Activated T-helper 1 cell treated with anti-CD3 and anti-CD28 coated beads, Interleukin-12 subunit alpha, Interleukin-12 subunit beta, Interleukin-2, Interleukin-4 antibody, amounts not matched to agents 30 ng/mL and 10 ng/mL and 1 ng/mL, durations not matched to agents 14 hours and 24 hours and 36 hours (primary cell): Measurements from ENCODE around the gene PGBD1. TPM values are rescaled to one million over a fixed set of nuclear protein-coding genes. Genes with fewer than 3 reads are reported as not detected.
A peak's percentile ranks its signal among the peaks of the same experiment; 100 is the strongest.

ENCODE experiments used
- DNase-seq: peaks from one replicate; pipeline ENCODE4 v3.0.0; 2021; ENCODE audit warnings: low spot score
- H3K27ac Mint-ChIP-seq: one replicate; pipeline ENCODE4 v1.8.0; 2021; ENCODE audit warnings: mild to moderate bottlenecking, mixed read lengths
- H3K27me3 Mint-ChIP-seq: one replicate; pipeline ENCODE4 v1.8.0; 2022; ENCODE audit warnings: mild to moderate bottlenecking, moderate library complexity, mixed read lengths; ENCODE audit not compliant: insufficient read depth
- H3K36me3 Mint-ChIP-seq: one replicate; pipeline ENCODE4 v1.8.0; 2021; ENCODE audit warnings: low read depth, mixed read lengths
- H3K4me1 Mint-ChIP-seq: one replicate; pipeline ENCODE4 v1.8.0; 2021; ENCODE audit warnings: low read depth, mixed read lengths
- H3K4me3 Mint-ChIP-seq: one replicate; pipeline ENCODE4 v1.8.0; 2021; ENCODE audit warnings: mild to moderate bottlenecking, moderate library complexity, mixed read lengths
- H3K9me3 Mint-ChIP-seq: one replicate; pipeline ENCODE4 v1.8.0; 2021; ENCODE audit warnings: mixed read lengths
- intact Hi-C: fragments of 100-400 bp; cut with micrococcal nuclease; formaldehyde crosslinking; loops from one replicate; pipeline ENCODE4 v1.15.1; 2024
- total RNA-seq: library from RNA; stranded (reverse); gene quantifications from 2 replicates; pipeline ENCODE4 v1.2.3, GENCODE V29; 2022

The PGBD1 gene
- total RNA-seq, 1 donor from 2014 or later: 1.7 TPM

DNA sequence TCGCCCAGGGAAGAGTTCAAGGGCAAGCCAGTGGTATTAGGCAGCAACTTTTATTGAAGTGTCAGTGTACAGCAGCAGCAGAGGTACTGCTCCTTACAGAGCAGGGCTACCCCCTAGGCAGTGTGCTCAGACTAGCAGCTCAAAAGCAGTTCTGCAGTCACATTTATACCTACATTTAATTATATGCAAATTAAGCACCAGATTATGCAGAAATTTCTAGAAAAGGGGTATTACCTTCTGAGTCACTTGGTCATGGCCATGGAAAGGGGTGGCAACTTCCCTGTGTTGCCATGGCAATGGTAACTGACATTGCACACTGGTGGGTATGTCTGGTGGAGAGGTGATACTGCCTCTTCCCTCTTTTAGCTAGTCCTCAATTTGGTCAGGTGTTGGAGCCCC lies 27.3 kb upstream of the PGBD1 start:
- Mint-ChIP-seq H3K27me3 (peaks cover 3% of the 10 kb centered on the region), H3K4me3 (no peak overlapping the region), H3K27ac (no peak overlapping the region), H3K9me3 (peaks cover 10% of the 10 kb centered on the region), H3K4me1 (peaks cover 31% of the 10 kb centered on the region), H3K36me3 (peaks cover 11% of the 10 kb centered on the region)
- intact Hi-C loops: loop anchor here (5.0 kb wide), 1 partner anchor 37 kb away; no protein-coding TSS in a partner anchor
- no peak for DNase-seq

DNA sequence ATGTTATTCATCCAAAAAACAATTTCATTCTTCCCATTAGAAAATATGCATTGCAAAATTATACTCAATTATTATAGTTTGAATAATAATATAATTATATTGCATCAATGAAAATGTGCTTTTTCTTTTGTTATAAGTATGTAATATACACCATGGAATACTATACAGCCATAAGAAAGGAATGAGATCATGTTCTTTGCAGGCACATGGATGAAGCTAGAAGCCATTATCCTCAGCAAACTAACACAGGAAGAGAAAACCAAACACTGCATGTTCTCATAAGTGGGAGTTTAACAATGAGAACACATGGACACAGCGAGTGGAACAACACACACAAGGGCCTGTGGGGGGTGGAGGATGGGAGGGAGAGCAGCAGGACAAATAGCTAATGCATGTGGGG lies 24.3 kb upstream of the PGBD1 start:
- Mint-ChIP-seq H3K27me3 (peaks cover 10% of the 10 kb centered on the region), H3K36me3 (peaks cover 8% of the 10 kb centered on the region), H3K4me3 (no peak overlapping the region), H3K4me1 (peaks cover 15% of the 10 kb centered on the region), H3K9me3 (peaks cover 10% of the 10 kb centered on the region), H3K27ac (no peak overlapping the region)
- intact Hi-C loops: no loop called here
- DNase-seq: no peak

DNA sequence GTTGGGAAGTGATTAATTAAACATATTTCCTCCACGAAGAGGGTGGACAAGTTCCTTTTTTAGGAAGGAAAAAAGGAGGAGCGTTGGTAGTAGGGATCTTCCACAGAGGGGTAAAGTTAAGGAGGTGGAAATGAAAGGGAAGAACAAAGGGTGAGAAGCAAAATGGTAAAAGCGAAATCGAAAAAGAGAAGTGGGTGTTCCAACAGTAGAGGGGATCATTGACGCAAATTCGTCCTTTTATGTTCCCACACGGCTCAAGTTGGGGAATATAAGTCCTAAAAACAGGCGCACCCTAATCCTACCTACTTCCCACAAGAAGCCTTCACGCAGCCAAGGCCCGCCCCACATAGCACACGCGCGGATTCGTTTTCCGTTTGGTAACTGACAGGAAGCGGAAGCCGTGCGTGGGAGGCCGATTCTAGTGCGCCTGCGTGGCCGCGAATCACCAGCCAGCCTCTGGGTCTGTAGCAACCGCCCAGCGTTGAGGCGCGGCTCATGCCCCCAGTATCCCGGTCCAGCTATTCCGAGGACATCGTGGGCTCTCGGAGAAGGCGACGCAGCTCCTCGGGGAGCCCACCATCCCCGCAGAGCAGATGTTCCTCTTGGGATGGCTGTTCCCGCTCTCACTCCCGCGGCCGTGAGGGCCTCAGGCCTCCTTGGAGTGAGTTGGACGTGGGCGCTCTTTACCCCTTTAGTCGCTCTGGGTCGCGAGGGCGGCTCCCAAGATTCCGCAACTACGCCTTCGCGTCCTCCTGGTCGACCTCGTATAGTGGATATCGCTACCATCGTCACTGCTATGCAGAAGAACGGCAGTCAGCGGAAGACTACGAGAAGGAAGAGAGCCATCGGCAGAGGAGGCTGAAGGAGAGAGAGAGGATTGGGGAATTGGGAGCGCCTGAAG lies 22.2 kb upstream of the PGBD1 start, which contains the start of gene NKAPL:
Gene NKAPL, plus strand, starts transcription at position 421 of the 901 bp plus-strand sequence. Its CDS starts 75 bp downstream, at position 496.
- Mint-ChIP-seq H3K4me3 (peak within 1 kb of the TSS; percentile 29), H3K27me3 (peaks cover 12% of the 10 kb centered on the region), H3K36me3 (peaks cover 7% of the 10 kb centered on the region), H3K27ac (peak within 1 kb of the TSS; percentile 26), H3K9me3 (peaks cover 10% of the 10 kb centered on the region), H3K4me1 (peaks cover 5% of the 10 kb centered on the region)
- DNase-seq: peak; percentile 21
- intact Hi-C loops: no loop called here

DNA sequence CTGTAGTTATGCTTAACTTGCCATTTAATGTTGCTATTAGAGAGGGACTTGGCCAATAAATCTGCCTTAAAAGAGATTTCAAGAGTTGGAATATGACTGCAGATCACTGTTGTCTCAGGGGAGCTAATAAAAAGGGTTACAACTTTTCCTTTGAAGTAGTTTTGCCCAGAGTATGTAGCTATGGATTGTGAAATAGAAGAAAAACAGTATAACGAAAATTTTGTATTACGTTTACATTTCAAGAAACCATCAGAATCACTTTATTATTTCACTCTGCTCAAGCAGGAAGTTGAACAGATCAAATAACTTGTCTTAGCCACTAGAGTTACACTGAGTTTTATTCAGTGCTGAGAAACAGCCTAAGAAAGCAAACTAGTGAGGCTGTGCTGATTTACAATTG lies 17.4 kb upstream of the PGBD1 start:
- Mint-ChIP-seq H3K27me3 (peaks cover 9% of the 10 kb centered on the region), H3K27ac (no peak overlapping the region), H3K4me1 (peaks cover 6% of the 10 kb centered on the region), H3K4me3 (no peak overlapping the region), H3K9me3 (peaks cover under 1% of the 10 kb centered on the region), H3K36me3 (peaks cover 3% of the 10 kb centered on the region)
- no peak for DNase-seq
- intact Hi-C loops: loop anchor here (10.0 kb wide), 2 partner anchors 421 to 789 kb away; partner anchors contain the start of gene ZNF184

DNA sequence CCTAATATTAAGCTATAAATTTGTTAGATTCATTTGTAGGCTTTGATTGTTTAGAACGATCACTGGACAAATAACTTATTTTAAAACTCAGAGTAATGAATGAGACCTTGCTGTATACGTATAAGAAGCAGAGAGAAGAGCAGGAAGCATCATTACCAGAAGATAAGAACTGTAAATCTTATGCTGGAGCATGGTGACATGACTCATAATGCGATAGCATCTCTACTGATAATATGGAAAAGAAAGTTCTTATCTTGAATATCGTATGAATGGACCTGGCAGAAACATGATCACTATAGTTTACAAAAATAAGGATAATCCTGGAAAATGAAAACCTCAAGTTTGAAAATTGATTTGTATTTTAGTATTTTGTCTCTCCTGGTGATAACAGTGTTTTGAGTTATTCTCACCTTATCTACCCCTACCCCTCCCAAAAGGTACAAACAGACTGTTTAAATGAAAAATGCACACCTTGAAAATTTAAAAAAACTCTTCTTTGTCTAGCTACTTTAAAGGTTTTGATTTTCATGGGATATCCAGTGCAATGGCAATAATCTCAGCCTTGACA lies 16.5 kb upstream of the PGBD1 start:
- Mint-ChIP-seq H3K27me3 (peaks cover 7% of the 10 kb centered on the region), H3K4me3 (no peak overlapping the region), H3K27ac (no peak overlapping the region), H3K9me3 (no peaks in the 10 kb centered on the region), H3K4me1 (peaks cover 9% of the 10 kb centered on the region), H3K36me3 (peaks cover 3% of the 10 kb centered on the region)
- DNase-seq: no peak
- intact Hi-C loops: loop anchor here (5.0 to 10.0 kb wide), 4 partner anchors 43 to 790 kb away; partner anchors contain the start of genes ZNF184 and ZSCAN16

DNA sequence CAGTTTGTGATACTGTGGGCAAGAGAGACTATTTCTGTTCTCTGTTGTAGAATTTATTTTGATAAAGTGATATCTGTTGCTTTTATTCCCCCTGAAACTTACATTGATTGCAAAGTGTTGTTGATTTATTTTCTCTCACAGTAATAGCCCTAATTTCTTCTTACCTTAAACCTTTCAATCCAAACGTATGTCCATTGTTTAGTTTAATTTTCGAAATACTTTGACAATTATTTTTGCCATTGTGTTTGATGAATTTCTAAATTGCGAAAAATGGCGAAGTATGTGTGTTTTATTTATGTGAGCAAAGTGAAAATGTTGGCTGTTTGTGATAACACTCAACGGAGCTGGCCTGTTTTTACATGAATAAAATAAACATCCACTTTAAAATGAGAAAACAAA lies 14.8 kb upstream of the PGBD1 start:
- DNase-seq: no peak
- Mint-ChIP-seq H3K4me3 (no peak overlapping the region), H3K36me3 (peaks cover 12% of the 10 kb centered on the region), H3K4me1 (peaks cover 9% of the 10 kb centered on the region), H3K27ac (no peak overlapping the region), H3K27me3 (peaks cover 2% of the 10 kb centered on the region), H3K9me3 (no peaks in the 10 kb centered on the region)
- intact Hi-C loops: loop anchor here (2.0 to 10.0 kb wide), 8 partner anchors 44 to 792 kb away; partner anchors contain the start of genes ZKSCAN3, ZNF184, ZSCAN12 and ZSCAN16

DNA sequence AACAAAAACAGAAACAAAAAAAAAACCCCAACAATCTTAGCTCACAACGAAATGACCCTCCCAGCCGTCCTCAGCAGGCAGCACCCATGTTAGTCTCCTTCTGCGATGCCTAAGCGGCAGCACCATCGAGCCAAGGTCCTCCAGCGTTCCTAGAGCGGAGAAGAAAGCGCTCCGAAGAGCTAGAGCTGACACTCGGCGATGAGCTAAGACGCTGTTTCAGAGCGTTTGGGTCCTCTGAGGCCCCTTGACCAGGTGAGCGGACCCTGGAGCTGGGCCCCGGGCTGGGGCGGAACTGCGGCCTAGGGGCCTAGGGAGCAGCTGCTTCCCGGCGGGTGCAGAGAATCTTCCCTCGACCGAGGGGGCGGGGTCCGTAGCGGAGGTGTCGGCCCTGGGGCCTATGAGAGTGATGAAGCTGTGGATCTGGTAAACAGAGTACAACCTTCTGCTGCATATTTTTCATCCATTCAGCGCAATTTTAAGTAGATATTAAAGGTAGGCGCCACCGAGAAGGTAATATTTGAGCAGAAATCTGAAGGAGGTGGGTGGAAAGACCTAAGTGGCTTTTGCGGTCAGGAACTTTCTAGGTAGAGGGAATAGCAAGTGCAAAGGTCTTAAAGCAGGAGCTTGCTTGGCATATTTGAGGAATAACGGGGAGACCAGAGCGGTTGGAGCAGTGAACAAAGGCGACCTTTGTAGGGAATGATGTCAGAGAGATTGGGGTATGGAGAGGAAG lies 14.2 kb upstream of the PGBD1 start, which contains the start of gene ZSCAN26:
Gene ZSCAN26, plus strand, starts transcription at position 182 of the 733 bp plus-strand sequence. CDS start 4,777 bp downstream, outside the sequence.
- H3K9me3 Mint-ChIP-seq: no peaks in the 10 kb centered on the region
- H3K4me1 Mint-ChIP-seq: peaks cover 9% of the 10 kb centered on the region
- H3K4me3 Mint-ChIP-seq: no peak within 1 kb of the TSS
- H3K36me3 Mint-ChIP-seq: peaks cover 12% of the 10 kb centered on the region
- H3K27me3 Mint-ChIP-seq: peaks cover 2% of the 10 kb centered on the region
- intact Hi-C loops: loop anchor here (1.0 to 10.0 kb wide), 11 partner anchors 15 to 792 kb away; partner anchors contain the start of genes ZKSCAN3, ZKSCAN4, ZNF184 and ZSCAN12
- H3K27ac Mint-ChIP-seq: no peak within 1 kb of the TSS
- DNase-seq: peak; percentile 78

DNA sequence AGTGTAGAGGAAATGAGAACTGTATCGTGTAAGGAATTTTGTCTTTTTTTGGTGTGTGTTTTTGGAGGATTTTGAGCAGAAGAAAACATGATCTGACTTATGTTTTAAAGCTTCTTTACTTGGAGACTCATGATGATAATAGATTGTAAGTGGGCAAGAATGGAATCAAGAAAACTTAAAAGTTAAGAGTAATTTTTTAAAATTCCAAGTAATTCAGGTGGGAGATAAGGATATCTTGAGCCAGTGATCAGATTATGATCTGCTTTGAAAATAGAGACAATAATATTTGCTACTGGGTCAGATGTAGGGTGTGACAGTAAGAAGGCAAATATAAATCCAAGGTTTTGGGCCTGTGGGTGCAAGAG lies 13.7 kb upstream of the PGBD1 start:
- Mint-ChIP-seq H3K27ac (no peak overlapping the region), H3K4me1 (peaks cover 9% of the 10 kb centered on the region), H3K36me3 (peaks cover 16% of the 10 kb centered on the region), H3K27me3 (peaks cover 2% of the 10 kb centered on the region), H3K4me3 (no peak overlapping the region), H3K9me3 (no peaks in the 10 kb centered on the region)
- intact Hi-C loops: loop anchor here (1.0 to 10.0 kb wide), 11 partner anchors 15 to 793 kb away; partner anchors contain the start of genes ZKSCAN3, ZKSCAN4, ZNF184 and ZSCAN12
- no peak for DNase-seq

DNA sequence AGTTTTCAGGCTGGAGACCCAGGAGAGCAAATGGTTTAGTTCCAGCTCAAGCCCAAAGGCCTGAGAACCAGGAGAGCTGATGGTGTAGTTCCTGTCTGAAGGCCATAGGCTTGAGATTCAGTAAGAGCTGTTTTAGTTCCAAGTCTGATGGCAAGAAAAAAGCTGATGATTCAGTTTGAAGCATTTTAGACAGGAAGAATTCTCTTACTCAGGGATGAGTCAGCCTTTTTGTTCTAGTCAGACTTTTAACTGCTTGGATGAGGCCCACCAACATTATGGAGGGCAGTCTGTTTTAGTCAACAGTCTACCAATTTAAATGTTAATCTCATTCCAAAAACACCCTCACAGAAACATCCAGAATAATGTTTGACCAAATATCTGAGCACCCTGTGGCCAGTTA lies 11.9 kb upstream of the PGBD1 start:
- Mint-ChIP-seq H3K36me3 (peaks cover 24% of the 10 kb centered on the region), H3K4me3 (no peak overlapping the region), H3K4me1 (peaks cover 9% of the 10 kb centered on the region), H3K27me3 (no peaks in the 10 kb centered on the region), H3K9me3 (no peaks in the 10 kb centered on the region), H3K27ac (no peak overlapping the region)
- intact Hi-C loops: loop anchor here (1.0 to 10.0 kb wide), 5 partner anchors 47 to 795 kb away; partner anchors contain the start of genes ZNF184 and ZSCAN16
- DNase-seq: no peak

DNA sequence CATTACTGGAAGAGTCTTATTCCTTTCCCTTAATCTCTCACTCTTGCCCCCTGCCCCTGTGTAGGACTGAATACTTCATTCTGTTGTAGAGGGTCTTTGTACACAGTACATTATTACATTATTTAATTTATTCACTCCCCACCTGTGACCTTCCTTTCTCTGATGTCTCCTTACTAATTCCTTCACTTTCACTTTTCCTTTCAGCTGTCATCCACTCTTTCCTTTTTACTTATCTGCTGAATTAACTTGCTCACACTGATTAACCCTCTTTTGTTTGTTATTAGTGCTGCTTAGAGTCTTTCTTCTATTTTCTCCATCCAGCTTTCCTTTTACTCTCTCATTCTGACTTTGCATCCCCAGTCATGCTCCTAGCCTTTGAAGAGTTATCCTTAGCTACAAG lies 6.5 kb upstream of the PGBD1 start:
- intact Hi-C loops: no loop called here
- H3K4me3 Mint-ChIP-seq: no peak overlapping the region
- peaks cover 9% of the 10 kb centered on the region for H3K4me1 Mint-ChIP-seq
- no peaks in the 10 kb centered on the region for H3K9me3 Mint-ChIP-seq
- H3K27ac Mint-ChIP-seq: no peak overlapping the region
- peaks cover 49% of the 10 kb centered on the region for H3K36me3 Mint-ChIP-seq
- no peaks in the 10 kb centered on the region for H3K27me3 Mint-ChIP-seq
- no peak for DNase-seq

DNA sequence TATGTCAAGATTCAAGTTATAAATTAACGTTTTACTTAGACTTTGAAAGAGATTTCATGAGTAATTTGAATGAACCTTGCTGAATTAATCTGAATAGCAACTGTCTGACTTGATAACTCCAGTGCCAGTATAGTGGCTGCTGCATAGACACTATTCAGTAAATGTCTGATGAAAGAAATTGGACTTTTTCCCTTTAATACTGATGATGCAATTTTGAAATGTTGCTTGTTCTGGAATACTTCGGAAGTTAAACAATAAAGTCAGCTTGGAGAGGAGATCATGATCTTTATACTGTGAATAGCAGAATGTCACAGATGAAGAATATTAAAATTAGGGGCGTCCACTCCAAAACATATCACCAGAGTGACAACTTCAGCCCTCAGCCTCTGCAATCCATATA lies 3.6 kb upstream of the PGBD1 start:
- H3K27me3 Mint-ChIP-seq: peaks cover 2% of the 10 kb centered on the region
- intact Hi-C loops: no loop called here
- H3K4me3 Mint-ChIP-seq: no peak overlapping the region
- H3K9me3 Mint-ChIP-seq: no peaks in the 10 kb centered on the region
- H3K36me3 Mint-ChIP-seq: peaks cover 34% of the 10 kb centered on the region
- H3K4me1 Mint-ChIP-seq: peaks cover 16% of the 10 kb centered on the region
- no peak overlapping the region for H3K27ac Mint-ChIP-seq
- no peak for DNase-seq

DNA sequence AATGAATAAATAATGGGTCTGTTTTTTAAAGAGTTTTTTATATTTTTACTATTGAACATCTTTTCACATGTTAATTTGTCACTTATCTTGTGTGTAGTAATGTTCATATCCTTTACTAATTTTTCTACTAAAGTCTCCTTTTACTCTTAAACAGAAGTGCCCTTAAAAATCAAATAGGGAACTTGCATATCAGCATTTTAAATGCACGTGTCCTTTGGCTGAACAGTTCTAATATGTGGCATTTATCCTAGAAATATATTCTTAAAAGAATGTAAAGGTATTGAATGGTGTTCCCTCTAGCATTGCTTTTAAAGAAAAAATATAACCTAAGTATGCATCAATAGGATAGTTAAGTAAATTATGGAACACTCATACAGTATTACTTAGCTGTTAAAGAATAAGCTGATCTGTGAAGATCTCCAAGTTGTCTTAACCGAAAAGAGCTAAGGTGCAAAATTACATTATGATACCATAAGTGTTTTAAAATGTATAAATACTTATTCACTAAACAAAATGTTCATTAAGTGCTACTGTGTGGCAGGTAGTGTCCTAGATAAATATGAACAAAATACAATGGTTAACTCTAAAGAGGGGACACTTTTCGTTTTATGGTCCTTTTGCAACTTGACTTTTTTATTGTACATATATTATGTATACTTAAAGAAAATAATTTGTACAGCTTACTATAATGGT lies 631 bp upstream of the PGBD1 start:
- Mint-ChIP-seq H3K27me3 (peaks cover 2% of the 10 kb centered on the region), H3K27ac (no peak overlapping the region), H3K36me3 (peaks cover 22% of the 10 kb centered on the region), H3K9me3 (no peaks in the 10 kb centered on the region), H3K4me1 (peaks cover 7% of the 10 kb centered on the region), H3K4me3 (peak overlapping the region; percentile 86)
- DNase-seq: no peak
- intact Hi-C loops: loop anchor here (1.0 to 5.0 kb wide), 2 partner anchors 28 to 57 kb away; partner anchors contain the start of genes ZKSCAN4 and ZSCAN31
